ENCODE measurements around the gene OSBPL5. TPM values are rescaled to one million over a fixed set of nuclear protein-coding genes. Genes with fewer than 3 reads are reported as not detected.
A peak's percentile ranks its signal among the peaks of the same experiment; 100 is the strongest.
"Not testable (repeated sequence)": the region's sequence is repeated elsewhere in the genome, so short reads cannot be mapped to it uniquely, and the experiment has no call there.

The OSBPL5 gene
- total RNA-seq, 1 donor from 2014 or later, result 61.1 TPM

- no peak for DNase-seq (ENCODE audit: low read depth in 2 of 2)
Observed at GRCh38 chr11:3087821-3088800, 77.0 kb downstream of the OSBPL5 start.

DNA sequence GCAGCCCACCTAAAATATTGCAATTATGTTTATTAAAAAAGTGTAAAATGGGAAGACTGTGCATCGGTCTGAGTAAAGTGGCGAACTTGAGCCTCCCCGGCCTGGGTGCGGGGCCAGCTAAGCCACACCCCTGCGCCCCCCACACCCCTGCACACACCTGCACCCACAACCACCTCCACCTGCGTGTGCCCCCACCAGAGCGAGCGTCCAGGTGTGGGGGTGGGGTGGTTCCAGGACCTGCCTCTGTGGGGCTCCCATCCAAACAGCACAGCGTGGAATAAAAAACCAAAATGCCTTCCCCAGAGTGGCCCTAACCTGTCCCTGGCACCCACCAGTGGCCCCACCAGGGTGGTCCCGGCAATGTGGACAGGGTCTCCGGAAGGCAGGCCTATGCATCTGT lies 77.7 kb downstream of the OSBPL5 start:
- DNase-seq (ENCODE audit: low read depth in 2 of 2), result no peak

- DNase-seq (ENCODE audit: low read depth in 2 of 2), result no peak
Observed at GRCh38 chr11:3086671-3087150, 78.4 kb downstream of the OSBPL5 start.

DNA sequence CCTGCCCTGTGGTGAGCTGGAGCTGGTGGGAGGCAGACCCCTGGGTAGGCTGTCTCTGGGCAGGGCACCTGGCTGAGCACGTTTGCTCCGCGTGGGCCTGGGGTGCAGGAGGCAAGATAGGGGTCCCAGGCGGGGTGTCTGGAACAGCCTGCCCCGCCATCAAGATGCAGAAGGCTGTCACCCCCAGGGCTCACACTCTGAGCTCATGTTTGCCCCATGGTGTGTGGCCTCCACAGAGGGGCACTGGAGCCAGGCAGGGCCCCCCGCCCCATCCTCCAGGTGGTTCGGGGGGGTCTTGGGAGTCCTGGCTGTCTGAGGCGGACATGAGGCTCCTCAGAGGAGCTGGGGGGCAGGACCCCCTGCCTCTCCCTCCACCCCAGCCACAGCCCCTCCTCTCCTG lies 79.0 kb downstream of the OSBPL5 start:
- DNase-seq (ENCODE audit: low read depth in 2 of 2), result no peak

- no peak for DNase-seq (ENCODE audit: low read depth in 2 of 2)
Observed at GRCh38 chr11:3085052-3085451, 80.1 kb downstream of the OSBPL5 start.

GRCh38 chr11:3083321-3083720 lies 81.8 kb downstream of the OSBPL5 start:
- no peak for DNase-seq (ENCODE audit: low read depth in 2 of 2)

GRCh38 chr11:3081386-3081751 lies 83.7 kb downstream of the OSBPL5 start:
- no peak for DNase-seq (ENCODE audit: low read depth in 2 of 2)

DNA sequence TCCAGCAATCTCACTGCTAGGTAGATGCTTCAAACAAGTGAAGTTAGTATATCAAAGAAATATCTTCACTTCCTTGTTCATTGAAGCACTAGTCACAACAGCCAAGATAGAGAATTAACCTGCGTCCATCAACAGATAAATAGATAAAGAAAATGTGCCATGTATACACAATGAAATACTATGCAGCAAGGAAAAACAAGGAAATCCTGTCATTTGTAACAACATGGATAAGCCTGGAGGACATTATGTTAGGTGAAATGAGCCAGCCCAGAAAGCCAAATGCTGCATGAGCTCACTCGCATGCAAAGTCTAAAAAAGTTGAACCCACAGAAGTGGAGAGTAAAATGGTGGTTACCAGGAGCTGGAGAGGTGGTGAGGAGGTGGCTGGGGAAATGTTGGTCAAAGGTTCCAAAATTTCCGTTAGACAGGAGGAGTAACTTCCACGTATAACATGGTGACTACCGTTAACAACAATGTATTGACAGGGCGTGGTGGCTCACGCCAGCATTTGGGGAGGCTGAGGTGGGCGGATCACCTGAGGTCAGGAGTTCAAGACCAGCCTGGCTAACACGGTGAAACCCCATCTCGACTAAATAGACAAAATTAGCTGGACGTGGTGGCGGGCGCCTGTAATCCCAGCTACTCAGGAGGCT lies 84.3 kb downstream of the OSBPL5 start:
- DNase-seq (ENCODE audit: low read depth in 2 of 2), result no peak

- DNase-seq (ENCODE audit: low read depth in 2 of 2), result no peak
Observed at GRCh38 chr11:3080104-3080503, 85.0 kb downstream of the OSBPL5 start.

GRCh38 chr11:3077846-3078440 lies 87.2 kb downstream of the OSBPL5 start:
- DNase-seq (ENCODE audit: low read depth in 2 of 2), result no peak

GRCh38 chr11:3077189-3077836 lies 87.8 kb downstream of the OSBPL5 start:
- no peak for DNase-seq (ENCODE audit: low read depth in 2 of 2)

DNA sequence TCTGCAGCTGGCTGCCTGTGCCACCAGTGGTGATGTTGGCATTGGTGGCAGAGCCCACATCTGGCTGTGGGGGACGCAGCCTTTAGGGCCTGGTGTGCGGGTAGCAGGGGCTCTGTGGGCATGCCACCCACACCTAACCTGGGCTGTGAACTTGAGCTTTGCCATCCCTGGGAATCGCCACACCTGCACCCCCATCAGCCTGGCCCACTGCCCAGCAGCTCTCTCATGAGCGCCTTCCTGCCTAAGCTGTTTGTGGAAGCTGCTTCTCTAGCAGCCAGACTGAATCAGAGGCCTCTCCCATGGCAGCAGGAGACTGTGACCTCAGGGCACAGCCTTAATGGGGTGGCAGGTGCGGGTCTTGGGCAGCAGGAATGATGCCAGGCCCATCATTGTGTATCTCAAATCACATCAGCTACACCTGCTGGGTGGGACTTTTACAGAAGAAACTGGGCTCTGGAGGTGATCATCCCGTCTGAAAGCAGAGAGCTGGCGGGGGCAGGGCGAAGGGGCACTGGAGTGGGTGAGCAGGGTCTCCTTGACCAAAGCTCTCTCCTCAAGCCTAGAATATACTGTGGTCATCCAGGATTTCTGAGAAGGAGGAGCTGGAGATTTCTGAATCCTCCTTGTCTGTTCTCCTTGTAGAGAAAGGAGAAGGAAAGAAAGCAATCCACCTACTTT lies 90.1 kb downstream of the OSBPL5 start:
- peak in 1 of 2 donors; percentile 67 for DNase-seq (ENCODE audit: low read depth in 2 of 2)

- DNase-seq (ENCODE audit: low read depth in 2 of 2), result peak; percentile 92 to 96
Observed at GRCh38 chr11:3073029-3073435, 92.1 kb downstream of the OSBPL5 start.

GRCh38 chr11:3069425-3069824 lies 95.7 kb downstream of the OSBPL5 start:
- no peak for DNase-seq (ENCODE audit: low read depth in 2 of 2)

DNA sequence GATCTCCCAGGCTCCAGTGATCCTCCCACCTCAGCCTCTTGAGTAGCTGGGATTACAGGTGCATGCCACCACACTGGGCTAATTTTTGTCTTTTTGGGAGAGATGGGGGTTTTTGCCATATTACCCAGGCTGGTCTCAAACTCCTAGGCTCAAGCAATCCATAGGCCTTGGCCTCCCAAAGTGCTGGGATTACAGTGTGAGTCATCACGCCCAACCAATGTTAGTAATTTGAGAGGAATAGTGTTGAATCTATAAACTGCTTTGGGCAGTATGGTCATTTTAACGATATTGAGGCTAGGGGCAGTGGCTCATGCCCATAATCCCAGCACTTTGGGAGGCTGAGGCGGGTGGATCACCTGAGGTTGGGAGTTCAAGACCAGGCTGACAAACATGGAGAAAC lies 98.8 kb downstream of the OSBPL5 start:
- not testable (repeated sequence) for DNase-seq (ENCODE audit: low read depth in 2 of 2)

GRCh38 chr11:3064709-3065108 lies 100.4 kb downstream of the OSBPL5 start:
- DNase-seq (ENCODE audit: low read depth in 2 of 2), result not testable (repeated sequence)

DNA sequence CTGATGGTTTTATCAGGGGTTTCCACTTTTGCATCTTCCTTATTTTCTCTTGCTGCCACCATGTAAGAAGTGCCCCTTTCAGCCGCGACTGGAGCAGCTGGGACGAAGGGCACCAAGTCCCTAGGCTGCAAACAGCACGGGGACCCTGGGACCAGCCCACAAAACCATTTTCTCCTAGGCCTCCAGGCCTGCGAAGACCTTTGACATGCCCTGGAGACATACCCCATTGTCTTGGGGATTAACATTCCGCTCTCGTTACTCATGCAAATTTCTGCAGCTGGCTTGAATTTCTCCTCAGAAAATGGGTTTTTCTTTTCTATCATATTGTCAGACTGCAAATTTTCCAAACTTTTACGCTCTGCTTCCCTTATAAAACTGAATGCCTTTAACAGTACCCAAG lies 101.2 kb downstream of the OSBPL5 start:
- not testable (repeated sequence) for DNase-seq (ENCODE audit: low read depth in 2 of 2)

DNA sequence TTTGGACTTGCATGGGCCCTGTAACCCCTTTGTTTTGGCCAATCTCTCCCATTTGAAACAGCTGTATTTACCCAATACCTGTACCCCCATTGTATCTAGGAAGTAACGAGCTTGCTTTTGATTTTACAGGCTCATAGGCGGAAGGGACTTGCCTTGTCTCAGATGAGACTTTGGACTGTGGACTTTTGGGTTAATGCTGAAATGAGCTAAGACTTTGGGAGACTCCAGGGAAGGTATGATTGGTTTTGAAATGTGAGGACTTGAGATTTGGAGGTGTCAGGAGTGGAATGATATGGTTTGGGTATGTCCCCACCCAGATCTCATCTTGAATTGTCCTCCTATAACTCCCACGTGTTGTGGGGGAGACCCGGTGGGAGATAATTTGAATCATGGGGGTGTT lies 101.7 kb downstream of the OSBPL5 start:
- DNase-seq (ENCODE audit: low read depth in 2 of 2), result not testable (repeated sequence)

GRCh38 chr11:3060436-3061025 lies 104.6 kb downstream of the OSBPL5 start:
- DNase-seq (ENCODE audit: low read depth in 2 of 2), result no peak

- no peak for DNase-seq (ENCODE audit: low read depth in 2 of 2)
Observed at GRCh38 chr11:3058753-3059664, 106.1 kb downstream of the OSBPL5 start.
